MM.1S (cell line): ENCODE results near the gene GUCY1A2.

Experiments used
- DNase-seq: peaks from one replicate; pipeline ENCODE4 v3.0.0-alpha.2; 2015
- H2AFZ ChIP-seq: fragments of 300-600 bp; sonication (generic); 2 replicates; pipeline ENCODE4 v1.6.0; 2016; ENCODE audit warnings: antibody characterized with exemption, low read length
- H3F3A ChIP-seq: fragments of 300-600 bp; sonication (generic); 2 replicates; pipeline ENCODE4 v1.6.1; 2016; ENCODE audit warnings: mild to moderate bottlenecking, antibody characterized with exemption, low read length, moderate library complexity, mixed read lengths; ENCODE audit not compliant: insufficient read depth
- H3K27ac ChIP-seq: fragments of 300-600 bp; sonication (generic); 2 replicates; pipeline ENCODE4 v1.5.1; 2016; ENCODE audit warnings: mild to moderate bottlenecking, low read length
- H3K27me3 ChIP-seq: fragments of 300-600 bp; sonication (generic); replicated peaks from 2 replicates; pipeline ENCODE4 v1.6.0; 2016; ENCODE audit warnings: low read length; ENCODE audit not compliant: insufficient read depth
- H3K36me3 ChIP-seq: fragments of 300-600 bp; sonication (generic); replicated peaks from 2 replicates; pipeline ENCODE4 v1.6.1; 2016; ENCODE audit warnings: mild to moderate bottlenecking, low read length, mixed read lengths; ENCODE audit not compliant: insufficient read depth
- H3K4me1 ChIP-seq: fragments of 300-600 bp; sonication (generic); 2 replicates; pipeline ENCODE4 v1.6.1; 2016; ENCODE audit warnings: low read length, mixed read lengths
- H3K4me2 ChIP-seq: fragments of 300-600 bp; sonication (generic); 2 replicates; pipeline ENCODE4 v1.6.0; 2016; ENCODE audit warnings: low read depth, low read length
- H3K4me3 ChIP-seq: fragments of 300-600 bp; sonication (generic); 2 replicates; pipeline ENCODE4 v1.5.1; 2016; ENCODE audit warnings: low read length, mixed read lengths
- H3K79me2 ChIP-seq: fragments of 300-600 bp; sonication (generic); 2 replicates; pipeline ENCODE4 v1.6.1; 2016; ENCODE audit warnings: mixed run types, low read length, mixed read lengths
- H3K9ac ChIP-seq: fragments of 300-600 bp; sonication (generic); 2 replicates; pipeline ENCODE4 v1.6.1; 2016; ENCODE audit warnings: low read length, mixed read lengths
- H3K9me2 ChIP-seq: fragments of 300-600 bp; sonication (generic); replicated peaks from 2 replicates; pipeline ENCODE4 v1.6.1; 2016; ENCODE audit warnings: mild to moderate bottlenecking, low read length, mixed read lengths; ENCODE audit not compliant: insufficient read depth
- H3K9me3 ChIP-seq: fragments of 300-600 bp; sonication (generic); replicated peaks from 2 replicates; pipeline ENCODE4 v1.6.1; 2016; ENCODE audit warnings: mild to moderate bottlenecking, low read length, mixed read lengths; ENCODE audit not compliant: insufficient read depth
- H4K20me1 ChIP-seq: fragments of 300-600 bp; sonication (generic); 2 replicates; pipeline ENCODE4 v1.6.1; 2016; ENCODE audit warnings: mild to moderate bottlenecking, low read length, moderate library complexity, mixed read lengths; ENCODE audit not compliant: insufficient read depth
- CTCF ChIP-seq: fragments of 300-600 bp; sonication (generic); IDR thresholded peaks from 2 replicates; pipeline ENCODE4 v1.5.1; 2016; ENCODE audit warnings: antibody characterized with exemption, low read length, mixed read lengths
- EZH2 ChIP-seq: fragments of 300-600 bp; sonication (generic); optimal IDR thresholded peaks from 2 replicates; pipeline ENCODE3; 2017; ENCODE audit warnings: low read depth, mild to moderate bottlenecking, antibody characterized with exemption, low read length, mixed read lengths
- EZH2phosphoT487 ChIP-seq: fragments of 300-600 bp; sonication (generic); IDR thresholded peaks from 2 replicates; pipeline ENCODE4 v1.6.1; 2018; ENCODE audit warnings: antibody characterized with exemption, low read length

The GUCY1A2 gene

GRCh38 chr11:106996691-106997090 lies 21.6 kb downstream of the GUCY1A2 start:
- TF ChIP-seq CTCF (no peak), EZH2 (no peak), EZH2phosphoT487 (no peak)
- H3K36me3 ChIP-seq = no peaks in the 10 kb centered on the region
- no peaks in the 10 kb centered on the region for H4K20me1 ChIP-seq
- no peaks in the 10 kb centered on the region for H3K79me2 ChIP-seq
- no peak overlapping the region for H3K9ac ChIP-seq
- H3K4me1 ChIP-seq = no peaks in the 10 kb centered on the region
- no peak overlapping the region for H2AFZ ChIP-seq
- DNase-seq = no peak
- H3K4me3 ChIP-seq = no peak overlapping the region
- no peaks in the 10 kb centered on the region for H3K9me3 ChIP-seq
- no peaks in the 10 kb centered on the region for H3F3A ChIP-seq
- no peak overlapping the region for H3K27ac ChIP-seq
- no peaks in the 10 kb centered on the region for H3K9me2 ChIP-seq
- no peaks in the 10 kb centered on the region for H3K27me3 ChIP-seq
- no peak overlapping the region for H3K4me2 ChIP-seq

- no peak overlapping the region for H2AFZ ChIP-seq
- H4K20me1 ChIP-seq = no peaks in the 10 kb centered on the region
- H3K4me2 ChIP-seq = no peak overlapping the region
- no peak for DNase-seq
- H3K4me3 ChIP-seq = no peak overlapping the region
- H3F3A ChIP-seq = no peaks in the 10 kb centered on the region
- H3K27ac ChIP-seq = no peak overlapping the region
- no peak overlapping the region for H3K9ac ChIP-seq
- H3K27me3 ChIP-seq = no peaks in the 10 kb centered on the region
- no peaks in the 10 kb centered on the region for H3K36me3 ChIP-seq
- TF ChIP-seq CTCF (no peak), EZH2 (no peak), EZH2phosphoT487 (no peak)
- H3K4me1 ChIP-seq = no peaks in the 10 kb centered on the region
- no peaks in the 10 kb centered on the region for H3K79me2 ChIP-seq
- no peaks in the 10 kb centered on the region for H3K9me3 ChIP-seq
- no peaks in the 10 kb centered on the region for H3K9me2 ChIP-seq
These were observed 27.9 kb downstream of the GUCY1A2 start for GRCh38 chr11:106990331-106990730.

- Histone ChIP-seq H2AFZ (no peak overlapping the region), H3K4me3 (no peak overlapping the region), H3K36me3 (no peaks in the 10 kb centered on the region), H3K27me3 (no peaks in the 10 kb centered on the region), H3K27ac (no peak overlapping the region), H3K4me2 (no peak overlapping the region), H4K20me1 (no peaks in the 10 kb centered on the region), H3F3A (no peaks in the 10 kb centered on the region), H3K9ac (no peak overlapping the region), H3K9me2 (no peaks in the 10 kb centered on the region), H3K4me1 (no peaks in the 10 kb centered on the region), H3K9me3 (no peaks in the 10 kb centered on the region), H3K79me2 (no peaks in the 10 kb centered on the region)
- no peak for DNase-seq
- TF ChIP-seq CTCF = no peak
- TF ChIP-seq EZH2 = no peak
- no peak for TF ChIP-seq EZH2phosphoT487
These were observed 29.2 kb downstream of the GUCY1A2 start for GRCh38 chr11:106989078-106989455.
